Measurements from ENCODE around the gene IGFLR1. TPM values are rescaled to one million over a fixed set of nuclear protein-coding genes. Genes with fewer than 3 reads are reported as not detected.
A peak's percentile ranks its signal among the peaks of the same experiment; 100 is the strongest.
"Not testable (repeated sequence)": the region's sequence is repeated elsewhere in the genome, so short reads cannot be mapped to it uniquely, and the experiment has no call there.

The IGFLR1 gene
- total RNA-seq, 1 donor from 2014 or later, result 1.8 TPM

DNA sequence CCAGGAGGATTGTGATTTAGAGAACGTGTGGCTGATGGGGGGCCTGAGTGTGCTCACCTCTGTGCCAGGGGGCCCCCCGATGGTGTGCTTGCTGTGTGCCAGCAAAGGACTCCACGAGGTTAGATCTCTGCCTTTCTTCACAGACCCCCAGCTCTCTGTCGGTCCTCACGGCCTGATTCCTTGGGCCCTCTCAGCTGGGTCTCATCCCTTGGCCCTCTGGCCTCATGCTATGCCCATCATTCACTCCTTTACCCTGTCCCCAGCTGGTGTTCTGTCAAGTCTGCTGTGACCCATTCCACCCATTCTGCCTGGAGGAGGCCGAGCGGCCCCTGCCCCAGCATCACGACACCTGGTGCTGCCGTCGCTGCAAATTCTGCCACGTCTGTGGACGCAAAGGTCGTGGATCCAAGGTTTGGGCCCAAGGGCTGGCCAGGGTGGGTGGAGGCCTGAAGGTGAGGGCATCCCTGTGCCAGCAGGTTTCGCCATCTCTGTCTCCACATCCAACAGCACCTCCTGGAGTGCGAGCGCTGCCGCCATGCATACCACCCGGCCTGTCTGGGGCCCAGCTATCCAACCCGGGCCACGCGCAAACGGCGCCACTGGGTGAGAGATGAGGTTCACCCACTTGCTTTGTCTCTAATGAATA, 16.9 kb downstream of the IGFLR1 start:
- DNase-seq (ENCODE audit: low read depth, low spot score), result no peak

- no peak for DNase-seq (ENCODE audit: low read depth, low spot score)
Measured at GRCh38 chr19:35724560-35724959, 17.7 kb downstream of the IGFLR1 start.

GRCh38 chr19:35724132-35724531, 18.1 kb downstream of the IGFLR1 start:
- not testable (repeated sequence) for DNase-seq (ENCODE audit: low read depth, low spot score)

DNA sequence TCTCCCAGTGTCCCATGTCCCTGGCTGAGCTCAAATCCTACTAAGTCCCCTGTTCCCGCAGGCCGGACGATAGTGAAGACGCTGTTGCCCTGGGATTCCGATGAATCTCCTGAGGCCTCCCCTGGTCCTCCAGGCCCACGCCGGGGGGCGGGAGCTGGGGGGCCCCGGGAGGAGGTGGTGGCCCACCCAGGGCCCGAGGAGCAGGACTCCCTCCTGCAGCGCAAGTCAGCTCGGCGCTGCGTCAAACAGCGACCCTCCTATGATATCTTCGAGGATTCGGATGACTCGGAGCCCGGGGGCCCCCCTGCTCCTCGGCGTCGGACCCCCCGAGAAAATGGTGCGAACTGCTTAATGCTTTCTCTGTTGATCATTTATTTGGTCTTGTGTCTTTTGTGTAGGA, 18.6 kb downstream of the IGFLR1 start:
- no peak for DNase-seq (ENCODE audit: low read depth, low spot score)

DNA sequence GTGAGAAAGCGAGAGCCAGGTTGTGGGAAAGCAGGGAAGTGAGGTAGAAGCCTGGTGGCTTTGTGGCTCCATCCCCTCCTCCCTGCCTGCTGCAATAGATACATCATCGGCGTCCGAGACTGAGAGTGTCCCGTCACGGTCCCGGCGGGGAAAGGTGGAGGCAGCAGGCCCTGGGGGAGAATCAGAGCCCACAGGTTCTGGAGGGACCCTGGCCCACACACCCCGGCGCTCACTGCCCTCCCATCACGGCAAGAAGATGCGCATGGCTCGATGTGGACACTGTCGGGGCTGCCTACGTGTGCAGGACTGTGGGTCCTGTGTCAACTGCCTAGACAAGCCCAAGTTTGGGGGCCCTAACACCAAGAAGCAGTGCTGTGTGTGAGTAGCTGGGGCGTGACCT, 19.4 kb downstream of the IGFLR1 start:
- no peak for DNase-seq (ENCODE audit: low read depth, low spot score)

DNA sequence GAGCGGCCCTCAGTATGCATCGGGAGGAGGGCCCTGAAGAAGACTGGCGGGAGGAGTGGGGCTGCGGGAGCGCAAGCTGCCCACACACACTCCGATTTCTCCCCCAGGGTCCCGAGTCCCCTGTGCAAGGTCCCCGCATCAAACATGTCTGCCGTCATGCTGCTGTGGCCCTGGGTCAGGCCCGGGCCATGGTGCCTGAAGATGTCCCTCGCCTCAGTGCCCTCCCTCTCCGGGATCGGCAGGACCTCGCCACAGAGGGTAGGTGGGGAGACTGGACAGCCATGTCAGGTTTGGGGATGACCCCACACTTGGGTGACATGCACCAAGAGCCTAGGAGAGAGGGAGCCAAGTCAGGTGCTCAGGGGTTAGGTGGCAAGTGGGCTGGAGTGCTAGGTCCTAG, 19.8 kb downstream of the IGFLR1 start:
- no peak for DNase-seq (ENCODE audit: low read depth, low spot score)

DNA sequence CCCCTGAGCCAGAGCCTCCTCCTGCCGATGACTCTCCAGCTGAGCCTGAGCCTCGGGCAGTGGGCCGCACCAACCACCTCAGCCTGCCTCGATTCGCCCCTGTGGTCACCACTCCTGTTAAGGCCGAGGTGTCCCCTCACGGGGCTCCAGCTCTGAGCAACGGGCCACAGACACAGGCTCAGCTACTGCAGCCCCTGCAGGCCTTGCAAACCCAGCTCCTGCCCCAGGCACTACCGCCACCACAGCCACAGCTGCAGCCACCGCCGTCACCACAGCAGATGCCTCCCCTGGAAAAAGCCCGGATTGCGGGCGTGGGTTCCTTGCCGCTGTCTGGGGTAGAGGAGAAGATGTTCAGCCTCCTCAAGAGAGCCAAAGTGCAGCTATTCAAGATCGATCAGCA, 20.9 kb downstream of the IGFLR1 start:
- DNase-seq (ENCODE audit: low read depth, low spot score), result no peak

DNA sequence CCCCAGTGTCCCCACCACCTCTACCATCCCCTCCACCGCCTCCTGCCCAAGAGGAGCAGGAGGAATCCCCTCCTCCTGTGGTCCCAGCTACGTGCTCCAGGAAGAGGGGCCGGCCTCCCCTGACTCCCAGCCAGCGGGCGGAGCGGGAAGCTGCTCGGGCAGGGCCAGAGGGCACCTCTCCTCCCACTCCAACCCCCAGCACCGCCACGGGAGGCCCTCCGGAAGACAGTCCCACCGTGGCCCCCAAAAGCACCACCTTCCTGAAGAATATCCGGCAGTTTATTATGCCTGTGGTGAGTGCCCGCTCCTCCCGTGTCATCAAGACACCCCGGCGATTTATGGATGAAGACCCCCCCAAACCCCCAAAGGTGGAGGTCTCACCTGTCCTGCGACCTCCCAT, 21.6 kb downstream of the IGFLR1 start:
- no peak for DNase-seq (ENCODE audit: low read depth, low spot score)

DNA sequence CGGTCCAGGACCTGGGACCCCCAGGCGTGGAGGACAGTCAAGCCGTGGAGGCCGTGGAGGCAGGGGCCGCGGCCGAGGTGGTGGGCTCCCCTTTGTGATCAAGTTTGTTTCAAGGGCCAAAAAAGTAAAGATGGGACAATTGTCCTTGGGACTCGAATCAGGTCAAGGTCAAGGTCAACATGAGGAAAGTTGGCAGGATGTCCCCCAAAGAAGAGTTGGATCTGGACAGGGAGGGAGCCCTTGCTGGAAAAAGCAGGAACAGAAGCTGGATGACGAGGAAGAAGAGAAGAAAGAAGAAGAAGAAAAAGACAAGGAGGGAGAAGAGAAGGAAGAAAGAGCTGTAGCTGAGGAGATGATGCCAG, 22.1 kb downstream of the IGFLR1 start:
- DNase-seq (ENCODE audit: low read depth, low spot score), result no peak

- no peak for DNase-seq (ENCODE audit: low read depth, low spot score)
Measured at GRCh38 chr19:35719402-35720162, 22.7 kb downstream of the IGFLR1 start.

DNA sequence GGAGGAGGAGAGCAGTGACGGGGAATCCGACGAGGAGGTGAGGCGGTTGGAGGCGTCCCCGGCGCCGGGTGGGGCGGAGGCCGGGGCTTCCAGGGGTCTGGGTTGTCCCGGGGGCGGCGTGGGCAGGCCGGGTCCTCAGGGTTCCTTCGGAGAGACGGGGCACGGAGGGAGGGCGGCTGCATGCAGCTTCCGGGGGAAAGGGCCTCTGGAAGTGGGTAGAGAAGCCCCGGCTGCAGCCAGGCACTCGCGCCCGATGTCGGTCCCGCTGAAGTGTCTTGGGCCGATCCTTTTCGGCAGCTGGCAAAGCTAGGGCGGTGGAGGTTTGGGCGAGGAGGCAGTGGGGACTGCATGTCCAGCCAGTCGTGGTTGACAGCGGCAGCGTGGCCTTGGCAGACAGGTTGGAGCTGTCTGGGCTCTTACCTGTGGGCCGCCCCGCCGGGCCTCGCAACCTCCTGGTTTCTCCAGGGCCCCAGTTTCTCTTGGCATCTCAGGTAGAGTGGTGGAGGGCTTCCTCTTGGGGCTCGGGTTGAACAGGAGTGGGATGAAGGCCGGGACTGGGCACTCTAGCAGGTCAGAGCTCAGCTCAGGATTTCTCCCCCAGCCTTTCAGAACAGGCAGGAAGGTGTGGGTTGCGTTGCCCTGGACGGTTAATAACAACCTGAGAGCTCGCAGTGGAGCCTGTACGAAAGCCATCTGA, 23.8 kb downstream of the IGFLR1 start:
- DNase-seq (ENCODE audit: low read depth, low spot score), result no peak

DNA sequence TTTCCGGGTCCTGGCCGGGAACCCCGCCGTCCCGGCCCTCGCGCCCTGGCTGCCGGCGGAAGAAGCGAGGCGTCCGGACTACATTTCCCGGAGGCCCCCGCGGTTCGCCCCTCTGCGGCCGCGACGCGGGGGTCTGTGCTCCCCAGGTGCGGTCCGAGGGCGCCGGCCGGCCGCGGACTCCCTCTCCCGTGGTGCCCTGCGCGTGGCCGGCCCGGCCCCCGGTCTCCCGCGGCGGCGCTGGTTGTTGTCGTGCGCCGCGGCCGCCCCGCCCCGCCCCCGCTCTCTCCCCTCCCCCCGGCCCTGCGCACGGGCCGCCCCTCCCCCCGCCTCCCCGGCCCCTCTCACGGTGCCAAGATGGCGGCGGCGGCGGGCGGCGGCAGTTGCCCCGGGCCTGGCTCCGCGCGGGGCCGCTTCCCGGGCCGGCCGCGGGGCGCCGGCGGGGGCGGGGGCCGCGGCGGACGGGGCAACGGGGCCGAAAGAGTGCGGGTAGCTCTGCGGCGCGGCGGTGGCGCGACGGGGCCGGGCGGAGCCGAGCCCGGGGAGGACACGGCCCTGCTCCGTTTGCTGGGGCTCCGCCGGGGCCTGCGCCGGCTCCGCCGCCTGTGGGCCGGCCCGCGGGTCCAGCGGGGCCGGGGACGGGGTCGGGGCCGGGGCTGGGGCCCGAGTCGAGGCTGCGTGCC, 24.4 kb downstream of the IGFLR1 start, which contains the start of gene KMT2B:
KMT2B (plus strand) TSS at position 339 of the 680 bp plus-strand sequence; CDS start at position 355, 16 bp downstream.
- no peak for DNase-seq (ENCODE audit: low read depth, low spot score)

DNA sequence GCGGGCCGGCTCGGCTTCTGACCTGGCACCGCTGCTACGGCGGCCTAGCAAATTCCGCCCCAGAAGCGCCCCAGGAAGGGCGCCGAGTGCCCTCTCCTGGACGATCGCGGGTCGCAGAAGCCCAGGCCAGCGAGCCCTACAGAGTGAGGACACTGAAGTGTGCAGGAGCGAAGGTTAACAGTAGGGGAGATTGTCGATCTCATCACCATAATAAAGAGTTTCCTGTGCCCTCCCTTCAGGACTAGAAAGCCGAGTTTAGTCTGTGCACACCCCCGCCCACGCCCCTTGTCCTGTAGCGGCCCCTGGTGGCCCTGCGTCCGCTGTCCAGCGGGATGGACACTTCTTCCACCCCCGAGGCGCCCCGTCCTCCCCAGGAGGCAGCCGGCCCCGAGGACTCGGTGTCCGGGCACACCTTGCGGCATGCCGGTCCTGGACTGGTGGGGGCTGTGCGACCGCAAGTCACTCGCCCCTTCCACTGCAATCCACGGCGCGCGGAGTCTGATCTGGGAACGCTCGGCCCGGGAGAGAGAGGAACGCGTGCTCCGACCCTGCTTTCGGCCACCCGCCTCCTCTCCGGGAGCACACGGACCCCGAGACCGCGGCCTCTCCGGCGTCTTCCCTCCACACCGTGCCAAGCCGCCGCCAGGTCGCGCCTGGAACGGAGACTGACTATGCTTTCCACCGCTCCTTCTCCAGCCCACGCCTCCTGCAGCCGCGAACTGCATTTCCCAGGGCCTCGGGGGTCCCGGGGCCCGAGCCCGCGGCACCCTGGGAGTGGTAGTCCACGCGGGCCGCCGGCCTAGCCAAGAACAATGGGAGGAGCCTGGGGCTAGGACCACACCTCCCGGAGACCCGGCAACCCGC, 25.2 kb downstream of the IGFLR1 start:
- peak; percentile 88 for DNase-seq (ENCODE audit: low read depth, low spot score)

- DNase-seq (ENCODE audit: low read depth, low spot score), result no peak
Measured at GRCh38 chr19:35715981-35716800, 26.1 kb downstream of the IGFLR1 start.

DNA sequence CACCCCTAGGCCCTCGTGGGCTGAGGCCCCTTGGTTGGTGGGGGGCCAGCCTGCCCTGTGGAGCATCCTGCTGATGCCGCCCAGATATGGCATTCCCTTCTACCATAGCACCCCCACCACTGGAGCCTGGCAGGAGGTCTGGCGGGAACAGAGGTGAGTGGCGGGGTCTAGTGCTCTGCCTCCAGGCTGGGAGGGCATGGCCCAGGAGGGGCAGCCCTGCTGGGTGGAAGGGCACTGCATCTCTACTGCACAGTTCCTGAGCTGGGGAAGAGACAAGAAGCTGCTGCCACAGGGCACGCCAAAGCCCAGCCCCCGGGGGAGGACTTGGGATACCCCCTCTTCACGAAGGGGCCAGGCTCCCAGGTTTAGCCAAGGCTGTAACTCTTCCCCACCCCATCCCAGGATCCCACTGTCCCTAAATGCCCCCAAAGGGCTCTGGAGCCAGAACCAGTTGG, 26.9 kb downstream of the IGFLR1 start:
- DNase-seq (ENCODE audit: low read depth, low spot score), result no peak

DNA sequence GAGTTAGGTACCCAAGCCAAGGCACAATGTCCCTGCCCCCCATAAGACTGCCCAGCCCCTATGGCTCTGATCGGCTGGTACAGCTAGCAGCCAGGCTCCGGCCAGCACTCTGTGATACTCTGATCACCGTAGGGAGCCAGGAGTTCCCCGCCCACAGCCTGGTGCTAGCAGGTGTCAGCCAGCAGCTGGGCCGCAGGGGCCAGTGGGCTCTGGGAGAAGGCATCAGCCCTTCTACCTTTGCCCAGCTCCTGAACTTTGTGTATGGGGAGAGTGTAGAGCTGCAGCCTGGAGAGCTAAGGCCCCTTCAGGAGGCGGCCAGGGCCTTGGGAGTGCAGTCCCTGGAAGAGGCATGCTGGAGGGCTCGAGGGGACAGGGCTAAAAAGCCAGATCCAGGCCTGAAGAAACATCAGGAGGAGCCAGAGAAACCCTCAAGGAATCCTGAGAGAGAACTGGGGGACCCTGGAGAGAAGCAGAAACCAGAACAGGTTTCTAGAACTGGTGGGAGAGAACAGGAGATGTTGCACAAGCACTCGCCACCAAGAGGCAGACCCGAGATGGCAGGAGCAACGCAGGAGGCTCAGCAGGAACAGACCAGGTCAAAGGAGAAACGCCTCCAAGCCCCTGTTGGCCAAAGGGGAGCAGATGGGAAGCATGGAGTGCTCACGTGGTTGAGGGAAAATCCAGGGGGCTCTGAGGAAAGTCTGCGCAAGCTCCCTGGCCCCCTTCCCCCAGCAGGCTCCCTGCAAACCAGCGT, 27.5 kb downstream of the IGFLR1 start:
- no peak for DNase-seq (ENCODE audit: low read depth, low spot score)

- no peak for DNase-seq (ENCODE audit: low read depth, low spot score)
Measured at GRCh38 chr19:35713904-35714495, 28.3 kb downstream of the IGFLR1 start.

DNA sequence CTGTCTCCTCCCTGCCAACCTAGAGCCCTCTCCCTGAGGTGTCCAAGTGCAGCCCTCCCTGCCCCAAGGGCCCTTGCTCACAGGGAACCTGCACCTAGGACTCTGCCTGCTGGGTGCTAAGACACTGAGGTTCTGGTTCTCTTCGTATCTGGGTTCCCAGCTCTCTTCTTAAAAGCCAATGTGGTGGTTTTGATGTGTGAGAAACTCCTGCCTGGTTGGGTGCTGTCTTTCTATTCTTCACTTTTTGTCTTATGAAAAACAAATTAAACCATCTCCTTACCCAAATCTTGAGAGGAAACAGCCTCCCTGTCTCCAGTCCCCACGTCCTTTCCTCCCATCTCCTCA, 28.8 kb downstream of the IGFLR1 start:
- DNase-seq (ENCODE audit: low read depth, low spot score), result no peak
